Measurements from ENCODE around the gene CDA.
"Not testable (repeated sequence)": the region's sequence is repeated elsewhere in the genome, so short reads cannot be mapped to it uniquely, and the experiment has no call there.

Gene CDA

DNA sequence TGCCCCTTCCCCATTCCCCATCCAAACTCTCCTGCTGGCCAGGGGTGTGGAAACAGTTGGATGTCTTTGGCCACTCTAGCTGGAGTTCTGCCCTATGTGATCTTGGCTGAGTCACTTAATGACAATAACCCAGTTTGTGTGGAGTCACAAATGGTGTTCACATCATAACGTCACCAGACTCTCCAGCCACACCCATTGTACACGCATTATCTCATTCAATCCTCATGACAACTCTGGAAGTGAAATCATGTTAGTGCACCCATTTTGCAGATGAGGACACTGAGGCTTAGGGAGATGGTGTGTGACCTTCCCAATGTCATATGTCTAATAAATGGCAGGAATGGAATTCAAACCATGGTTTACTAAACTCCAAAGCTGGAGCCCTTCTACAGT lies 1.2 kb upstream of the CDA start:
- ATAC-seq = no peak

GRCh38 chr1:20589331-20590278 lies 708 bp downstream of the CDA start:
- ATAC-seq = no peak

DNA sequence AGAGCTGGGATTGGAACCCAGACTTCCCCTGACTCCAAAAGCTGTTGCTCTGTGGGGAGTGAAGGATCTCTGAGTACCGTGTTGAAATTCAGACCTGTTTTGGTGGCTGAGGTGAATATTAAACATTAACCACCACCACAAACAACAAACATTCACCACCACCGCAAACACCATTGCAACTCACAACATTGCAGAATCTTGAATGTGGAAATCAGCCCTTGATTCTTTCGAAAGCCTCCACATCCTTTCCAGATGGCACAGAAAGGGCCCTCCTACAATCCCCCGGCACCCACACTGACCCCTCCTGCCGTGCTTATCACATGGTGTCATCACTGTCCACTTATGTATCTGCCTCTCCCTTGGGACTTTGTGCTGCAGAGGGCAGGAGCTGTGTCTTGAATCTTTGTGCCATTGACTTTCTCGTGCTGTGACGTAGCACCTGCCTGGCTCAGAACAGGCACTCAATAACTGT lies 1.4 kb downstream of the CDA start:
- ATAC-seq = no peak

- ATAC-seq = no peak
These were observed 4.9 kb downstream of the CDA start for GRCh38 chr1:20593756-20594155.

DNA sequence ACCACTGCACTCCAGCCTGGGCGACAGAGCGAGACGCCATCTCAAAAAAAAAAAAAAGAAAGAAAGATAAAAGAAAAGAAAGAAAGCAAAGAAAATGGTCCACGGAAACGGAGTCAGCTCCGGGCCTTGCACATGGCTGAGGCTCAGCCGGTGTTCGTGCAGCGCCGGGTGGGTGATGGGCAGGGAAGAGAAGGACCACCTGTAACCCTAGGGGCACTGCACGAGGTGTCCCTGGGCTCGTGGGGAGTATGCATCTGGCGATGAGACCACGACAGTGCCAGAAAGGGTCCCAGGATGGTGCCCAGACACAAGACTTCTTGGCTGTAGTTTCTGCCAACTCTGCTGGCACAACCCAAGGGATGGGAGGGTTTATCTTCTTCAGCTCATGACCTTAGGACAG lies 5.8 kb downstream of the CDA start:
- ATAC-seq = no peak

- no peak for ATAC-seq
These were observed 7.2 kb downstream of the CDA start for GRCh38 chr1:20596106-20596505.

DNA sequence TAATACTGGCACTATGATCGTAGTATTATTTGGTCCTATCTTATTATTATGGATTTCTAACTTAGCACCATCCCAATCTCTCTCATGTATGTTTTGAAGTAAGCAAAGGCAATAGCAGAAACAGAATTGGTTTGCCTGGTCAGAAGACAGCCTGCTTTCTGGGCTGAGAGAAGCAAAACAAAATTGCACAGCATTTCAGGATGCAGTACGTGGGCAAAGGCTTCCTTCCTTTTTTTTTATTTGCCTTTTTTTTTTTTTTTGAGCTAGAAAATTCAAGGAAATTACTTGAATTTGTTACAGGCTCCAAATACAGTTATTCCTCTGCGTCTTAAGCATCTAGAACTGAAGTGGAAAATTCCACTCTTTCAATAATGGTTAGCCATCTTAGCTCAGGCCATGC lies 8.8 kb downstream of the CDA start:
- no peak for ATAC-seq

GRCh38 chr1:20600156-20600555 lies 11.3 kb downstream of the CDA start:
- no peak for ATAC-seq

GRCh38 chr1:20601129-20601825 lies 12.4 kb downstream of the CDA start:
- ATAC-seq = no peak

GRCh38 chr1:20602851-20603450 lies 14.1 kb downstream of the CDA start:
- ATAC-seq = no peak

GRCh38 chr1:20603504-20604464 lies 14.9 kb downstream of the CDA start:
- ATAC-seq = no peak

DNA sequence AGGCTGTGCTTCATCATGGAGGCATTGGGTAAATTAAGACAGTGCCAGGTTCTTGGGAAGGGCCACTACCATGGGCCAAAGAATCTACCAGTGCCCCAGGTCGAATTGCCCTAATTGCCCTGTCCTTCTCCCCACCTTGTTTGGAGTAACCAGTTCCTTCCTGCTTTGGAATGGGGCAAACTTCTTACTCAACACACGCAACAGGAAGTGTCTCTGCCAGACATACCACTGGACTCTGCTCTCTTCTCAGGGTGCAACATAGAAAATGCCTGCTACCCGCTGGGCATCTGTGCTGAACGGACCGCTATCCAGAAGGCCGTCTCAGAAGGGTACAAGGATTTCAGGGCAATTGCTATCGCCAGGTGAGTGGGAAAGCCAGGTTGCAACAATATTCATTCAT lies 15.8 kb downstream of the CDA start:
- ATAC-seq = no peak

DNA sequence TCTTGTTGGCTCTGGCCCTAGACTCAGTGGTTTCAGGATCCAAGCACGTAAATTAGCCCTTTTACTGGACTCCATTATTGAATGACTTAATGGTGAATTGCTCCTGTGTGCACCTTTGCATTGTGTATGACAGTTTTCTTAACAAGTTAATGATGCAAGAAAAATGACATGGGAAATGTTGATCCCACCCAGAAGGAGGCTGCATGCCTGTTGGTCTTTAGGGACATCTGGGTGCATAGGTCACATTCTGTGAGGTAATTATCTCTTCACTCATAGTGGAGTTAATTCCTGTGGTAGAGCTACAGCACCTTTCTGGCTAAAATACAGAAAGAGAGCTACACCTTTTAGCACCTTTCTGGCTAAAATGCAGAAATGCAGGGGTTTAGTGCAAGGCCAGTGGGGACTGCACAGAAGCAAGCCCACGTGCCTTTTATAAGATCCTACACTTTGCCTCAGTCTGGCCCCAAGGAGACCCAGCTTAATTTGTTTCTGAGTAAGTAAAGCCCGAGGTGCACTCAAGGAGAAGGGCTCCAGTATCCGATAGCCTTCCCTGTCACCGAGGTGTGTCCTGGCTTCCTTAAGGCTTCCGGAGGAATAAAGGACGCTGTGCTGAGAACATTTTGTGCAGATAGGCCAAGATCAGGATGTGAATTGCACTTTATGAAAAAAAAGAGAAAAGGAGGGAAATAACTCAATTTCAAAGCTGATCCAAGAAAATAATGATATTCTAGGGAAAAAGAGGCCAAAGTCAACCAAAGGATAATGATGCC lies 18.1 kb downstream of the CDA start:
- ATAC-seq = not testable (repeated sequence)

GRCh38 chr1:20609541-20609940 lies 20.6 kb downstream of the CDA start:
- ATAC-seq = no peak

- ATAC-seq = no peak
These were observed 22.1 kb downstream of the CDA start for GRCh38 chr1:20610970-20611369.

- ATAC-seq = no peak
These were observed 22.8 kb downstream of the CDA start for GRCh38 chr1:20611652-20612051.

GRCh38 chr1:20612221-20612746 lies 23.4 kb downstream of the CDA start:
- no peak for ATAC-seq

- ATAC-seq = no peak
These were observed 25.3 kb downstream of the CDA start for GRCh38 chr1:20614131-20614579.

GRCh38 chr1:20615946-20616846 lies 27.3 kb downstream of the CDA start:
- no peak for ATAC-seq

All from activated CD4-positive, CD25-positive, alpha-beta regulatory T cell treated with anti-CD3 and anti-CD28 coated beads, Interleukin-2, amount 50 U/mL, for 24 hours (primary cell).